PC-3 (cell line): Measurements from ENCODE around the gene PTPN23. TPM values are rescaled to one million over a fixed set of nuclear protein-coding genes. Genes with fewer than 3 reads are reported as not detected.

Source experiments
- ATAC-seq: fragments of 200-7000 bp; cut with Tn5 transposase; 2 replicates; pipeline ENCODE4 v1.9.1; 2020; ENCODE audit warnings: mild to moderate bottlenecking, moderate library complexity
- BruUV-seq: library from RNA; stranded (reverse); fragments of 400-500 nt; replicated peaks from 2 replicates; lab custom pipeline; 2021; lab: Mats Ljungman, UMichigan
- CTCF ChIA-PET: fragments of 300-600 bp; sonication (Branson Sonifier 250); formaldehyde crosslinking; loops from one replicate; lab custom pipeline; 2022; ENCODE audit warnings: antibody characterized with exemption; lab: Charles Lee
- POLR2A ChIA-PET: fragments of 300-600 bp; sonication (Branson Sonifier 250); formaldehyde crosslinking; loops from one replicate; lab custom pipeline; 2022; ENCODE audit warnings: antibody characterized with exemption; ENCODE audit not compliant: unreplicated experiment; lab: Charles Lee
- DNase-seq: peaks from one replicate; pipeline ENCODE4 v3.0.0-alpha.2; 2015
- H2AFZ ChIP-seq: fragments of 300-600 bp; sonication (generic); 2 replicates; pipeline ENCODE4 v1.6.0; 2016; ENCODE audit warnings: antibody characterized with exemption, low read length
- H3F3A ChIP-seq: fragments of 300-600 bp; sonication (generic); one replicate; pipeline ENCODE4 v1.6.0; 2017; ENCODE audit warnings: antibody characterized with exemption, low read length, control low read depth, mild to moderate bottlenecking; ENCODE audit not compliant: unreplicated experiment
- H3K27ac ChIP-seq: fragments of 300-600 bp; sonication (generic); 2 replicates; pipeline ENCODE4 v1.5.1; 2016; ENCODE audit warnings: mild to moderate bottlenecking, low read length
- H3K27me3 ChIP-seq: fragments of 300-600 bp; sonication (generic); 2 replicates; pipeline ENCODE4 v1.6.1; 2016; ENCODE audit warnings: low read length, mixed read lengths
- H3K36me3 ChIP-seq: fragments of 300-600 bp; sonication (generic); 2 replicates; pipeline ENCODE4 v1.6.1; 2016; ENCODE audit warnings: low read depth, mixed run types, low read length, mixed read lengths
- H3K4me1 ChIP-seq: fragments of 300-600 bp; sonication (generic); 2 replicates; pipeline ENCODE4 v1.5.1; 2016; ENCODE audit warnings: low read length; ENCODE audit not compliant: insufficient read depth
- H3K4me2 ChIP-seq: fragments of 300-600 bp; sonication (generic); 2 replicates; pipeline ENCODE4 v1.6.0; 2016; ENCODE audit warnings: low read length
- H3K4me3 ChIP-seq: fragments of 300-600 bp; sonication (generic); 2 replicates; pipeline ENCODE4 v1.5.1; 2016; ENCODE audit warnings: mild to moderate bottlenecking, low read length, mixed read lengths
- H3K79me2 ChIP-seq: fragments of 300-600 bp; sonication (generic); 2 replicates; pipeline ENCODE4 v1.6.1; 2017; ENCODE audit warnings: low read length, mixed read lengths
- H3K9ac ChIP-seq: fragments of 300-600 bp; sonication (generic); 2 replicates; pipeline ENCODE4 v1.6.0; 2016; ENCODE audit warnings: mild to moderate bottlenecking, low read length
- H3K9me2 ChIP-seq: fragments of 300-600 bp; sonication (generic); replicated peaks from 2 replicates; pipeline ENCODE4 v1.6.1; 2016; ENCODE audit warnings: mixed run types, low read length, mixed read lengths
- H3K9me3 ChIP-seq: fragments of 300-600 bp; sonication (generic); 2 replicates; pipeline ENCODE4 v1.6.1; 2016; ENCODE audit warnings: low read length, mixed read lengths
- H4K20me1 ChIP-seq: fragments of 300-600 bp; sonication (generic); 2 replicates; pipeline ENCODE4 v1.6.1; 2016; ENCODE audit warnings: low read length, mixed read lengths
- CTCF ChIP-seq: fragments of 300-600 bp; sonication (generic); conservative IDR thresholded peaks from 2 replicates; pipeline ENCODE4 v1.5.1; 2017; ENCODE audit warnings: antibody characterized with exemption, low read depth, mild to moderate bottlenecking, low read length
- EZH2 ChIP-seq: fragments of 300-600 bp; sonication (generic); IDR thresholded peaks from one replicate; pipeline ENCODE4 v1.6.1; 2017; ENCODE audit warnings: antibody characterized with exemption, mild to moderate bottlenecking, low read length; ENCODE audit not compliant: unreplicated experiment
- EZH2phosphoT487 ChIP-seq: fragments of 300-600 bp; sonication (generic); IDR thresholded peaks from 2 replicates; pipeline ENCODE4 v1.6.1; 2018; ENCODE audit warnings: mild to moderate bottlenecking, antibody characterized with exemption, low read length, borderline replicate concordance
- intact Hi-C: fragments of 100-400 bp; cut with micrococcal nuclease; formaldehyde crosslinking; loops from 2 replicates; pipeline ENCODE4 v1.9.0; 2023
- total RNA-seq: library from RNA; depleted of rRNA; stranded (reverse); fragments of >200 nt; gene quantifications from 2 replicates; pipeline ENCODE4 v1.2.3, GENCODE V29; 2014

The PTPN23 gene
- total RNA-seq, 1 experiment from 2014 or later = 22.3 TPM

DNA sequence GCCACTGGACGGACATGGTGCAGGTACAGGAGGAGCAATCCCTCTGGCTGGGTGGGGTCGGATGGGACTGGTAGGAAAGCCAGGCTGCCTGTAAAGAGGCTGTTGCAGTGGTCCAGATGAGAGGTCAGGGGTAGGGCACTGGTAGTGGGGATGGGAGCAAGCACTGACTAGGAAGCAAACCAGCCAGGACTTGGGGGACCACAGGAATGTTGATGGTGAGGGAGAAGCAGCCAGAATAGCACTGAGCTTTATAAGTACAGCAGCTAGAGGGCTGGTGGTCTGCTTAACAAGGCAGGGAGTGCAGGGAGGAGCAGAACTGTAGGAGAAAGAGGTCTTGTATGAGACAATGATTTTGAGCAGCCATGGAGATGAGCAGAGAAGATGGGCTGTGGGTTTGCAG lies 38.7 kb upstream of the PTPN23 start:
- H3K4me2 ChIP-seq = no peak overlapping the region
- CTCF ChIA-PET = no interaction called here
- H3K4me1 ChIP-seq = no peaks in the 10 kb centered on the region
- no TSS peak for BruUV-seq
- H3K79me2 ChIP-seq = no peaks in the 10 kb centered on the region
- no peaks in the 10 kb centered on the region for H3K27me3 ChIP-seq
- H2AFZ ChIP-seq = no peak overlapping the region
- no peak overlapping the region for H3K9ac ChIP-seq
- POLR2A ChIA-PET = interaction anchor here (0.6 kb wide), 1 partner anchor 1680 kb away, joined by 4 read pairs; the partner anchor contains the start of gene NDUFAF3
- H3K36me3 ChIP-seq = peaks cover 38% of the 10 kb centered on the region
- no peaks in the 10 kb centered on the region for H3F3A ChIP-seq
- TF ChIP-seq CTCF (no peak), EZH2phosphoT487 (no peak), EZH2 (no peak)
- intact Hi-C loops = no loop called here
- no peaks in the 10 kb centered on the region for H3K9me2 ChIP-seq
- no peaks in the 10 kb centered on the region for H4K20me1 ChIP-seq
- no peak overlapping the region for H3K27ac ChIP-seq
- no peak overlapping the region for H3K4me3 ChIP-seq
- no peak for DNase-seq
- no peaks in the 10 kb centered on the region for H3K9me3 ChIP-seq
- ATAC-seq = no peak

DNA sequence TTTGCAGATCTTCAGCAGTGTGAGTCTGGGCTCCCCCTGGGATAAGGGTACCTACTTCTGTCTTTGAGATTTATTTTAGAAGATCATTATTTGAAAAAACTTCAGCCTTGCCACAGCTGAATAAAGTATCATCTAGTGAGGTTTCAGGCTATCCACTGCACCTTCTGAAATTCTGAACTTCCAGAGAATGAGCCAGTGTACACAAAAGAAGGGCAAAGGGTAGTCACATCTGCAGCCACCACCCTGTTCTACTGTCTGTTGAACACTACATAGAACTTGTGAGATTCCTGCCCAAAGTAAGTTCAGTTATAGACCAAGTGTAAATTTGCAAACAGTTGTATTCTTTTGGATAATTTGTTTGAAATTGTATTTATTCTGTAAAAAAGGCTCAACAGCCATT lies 38.0 kb upstream of the PTPN23 start:
- TF ChIP-seq CTCF = no peak
- no peak for TF ChIP-seq EZH2phosphoT487
- TF ChIP-seq EZH2 = no peak
- intact Hi-C loops = no loop called here
- Histone ChIP-seq H3K79me2 (no peaks in the 10 kb centered on the region), H3F3A (no peaks in the 10 kb centered on the region), H3K4me3 (no peak overlapping the region), H4K20me1 (no peaks in the 10 kb centered on the region), H3K36me3 (peaks cover 32% of the 10 kb centered on the region), H3K27me3 (no peaks in the 10 kb centered on the region), H3K9me2 (no peaks in the 10 kb centered on the region), H3K4me1 (peaks cover under 1% of the 10 kb centered on the region; the same call in 1 of the 2 replicates), H3K4me2 (no peak overlapping the region), H3K9ac (no peak overlapping the region), H3K9me3 (no peaks in the 10 kb centered on the region), H2AFZ (no peak overlapping the region), H3K27ac (no peak overlapping the region)
- no TSS peak for BruUV-seq
- ATAC-seq (no peak), DNase-seq (no peak)
- POLR2A ChIA-PET = interaction anchor here (0.6 kb wide), 1 partner anchor 1679 kb away, joined by 4 read pairs; the partner anchor contains the start of gene NDUFAF3
- CTCF ChIA-PET = no interaction called here

- ATAC-seq (no peak), DNase-seq (no peak)
- Histone ChIP-seq H2AFZ (no peak overlapping the region), H3K79me2 (no peaks in the 10 kb centered on the region), H4K20me1 (no peaks in the 10 kb centered on the region), H3K4me2 (no peak overlapping the region), H3K9me2 (no peaks in the 10 kb centered on the region), H3F3A (no peaks in the 10 kb centered on the region), H3K4me3 (no peak overlapping the region), H3K9me3 (no peaks in the 10 kb centered on the region), H3K36me3 (peaks cover 27% of the 10 kb centered on the region), H3K27me3 (no peaks in the 10 kb centered on the region), H3K9ac (no peak overlapping the region), H3K27ac (no peak overlapping the region), H3K4me1 (peaks cover 7% of the 10 kb centered on the region)
- BruUV-seq = no TSS peak
- intact Hi-C loops = no loop called here
- POLR2A ChIA-PET = no interaction called here
- TF ChIP-seq EZH2 = no peak
- TF ChIP-seq CTCF = no peak
- no peak for TF ChIP-seq EZH2phosphoT487
- CTCF ChIA-PET = no interaction called here
These were observed 37.3 kb upstream of the PTPN23 start for GRCh38 chr3:47343471-47343971.
